Hypothalamus (tissue), 51 donors: ENCODE results near the gene ARHGAP10.

Source experiments
- DNase-seq, 51 donors: peaks; one replicate each; lab custom pipeline; 2025; lab: John Stamatoyannopoulos, UW

The ARHGAP10 gene

GRCh38 chr4:147933779-147934178 lies 201.9 kb downstream of the ARHGAP10 start:
- DNase-seq = no peak

GRCh38 chr4:147938496-147938895 lies 206.6 kb downstream of the ARHGAP10 start:
- DNase-seq = no peak

GRCh38 chr4:147940171-147940570 lies 208.3 kb downstream of the ARHGAP10 start:
- peak in 2 of 51 donors; percentile 1 to 43 for DNase-seq

GRCh38 chr4:147941373-147941772 lies 209.5 kb downstream of the ARHGAP10 start:
- DNase-seq = no peak

GRCh38 chr4:147942729-147943128 lies 210.8 kb downstream of the ARHGAP10 start:
- no peak for DNase-seq

GRCh38 chr4:147943159-147943638 lies 211.3 kb downstream of the ARHGAP10 start:
- DNase-seq = no peak

- DNase-seq = no peak
Observed at GRCh38 chr4:147944249-147944648, 212.4 kb downstream of the ARHGAP10 start.

- no peak for DNase-seq
Observed at GRCh38 chr4:147944670-147945260, 212.9 kb downstream of the ARHGAP10 start.

- no peak for DNase-seq
Observed at GRCh38 chr4:147948336-147948735, 216.4 kb downstream of the ARHGAP10 start.

GRCh38 chr4:147950261-147950660 lies 218.4 kb downstream of the ARHGAP10 start:
- DNase-seq = no peak

GRCh38 chr4:147950841-147951240 lies 219.0 kb downstream of the ARHGAP10 start:
- no peak for DNase-seq

GRCh38 chr4:147954850-147955249 lies 223.0 kb downstream of the ARHGAP10 start:
- DNase-seq = no peak

GRCh38 chr4:147955827-147956558 lies 224.1 kb downstream of the ARHGAP10 start:
- DNase-seq = no peak

GRCh38 chr4:147957446-147957845 lies 225.6 kb downstream of the ARHGAP10 start:
- DNase-seq = no peak

GRCh38 chr4:147958057-147958456 lies 226.2 kb downstream of the ARHGAP10 start:
- DNase-seq = no peak

- DNase-seq = no peak
Observed at GRCh38 chr4:147958489-147959065, 226.7 kb downstream of the ARHGAP10 start.

- no peak for DNase-seq
Observed at GRCh38 chr4:147960971-147961370, 229.1 kb downstream of the ARHGAP10 start.

- no peak for DNase-seq
Observed at GRCh38 chr4:147963839-147964238, 232.0 kb downstream of the ARHGAP10 start.

GRCh38 chr4:147964266-147964880 lies 232.5 kb downstream of the ARHGAP10 start:
- no peak for DNase-seq

GRCh38 chr4:147965056-147965455 lies 233.2 kb downstream of the ARHGAP10 start:
- DNase-seq = no peak

GRCh38 chr4:147965873-147966272 lies 234.0 kb downstream of the ARHGAP10 start:
- DNase-seq = no peak
